GM18517 (cell line): Measurements from ENCODE around the gene C13orf46.
"Not testable (repeated sequence)": the region's sequence is repeated elsewhere in the genome, so short reads cannot be mapped to it uniquely, and the experiment has no call there.

Experiments used
- ATAC-seq: cut with Tn5 transposase; IDR thresholded peaks from one replicate; pipeline ENCODE4 v1.9.1; 2021; ENCODE audit warnings: mild to moderate bottlenecking, moderate library complexity; ENCODE audit not compliant: unreplicated experiment

The C13orf46 gene

GRCh38 chr13:113913408-113913807 lies 60.5 kb downstream of the C13orf46 start:
- not testable (repeated sequence) for ATAC-seq

DNA sequence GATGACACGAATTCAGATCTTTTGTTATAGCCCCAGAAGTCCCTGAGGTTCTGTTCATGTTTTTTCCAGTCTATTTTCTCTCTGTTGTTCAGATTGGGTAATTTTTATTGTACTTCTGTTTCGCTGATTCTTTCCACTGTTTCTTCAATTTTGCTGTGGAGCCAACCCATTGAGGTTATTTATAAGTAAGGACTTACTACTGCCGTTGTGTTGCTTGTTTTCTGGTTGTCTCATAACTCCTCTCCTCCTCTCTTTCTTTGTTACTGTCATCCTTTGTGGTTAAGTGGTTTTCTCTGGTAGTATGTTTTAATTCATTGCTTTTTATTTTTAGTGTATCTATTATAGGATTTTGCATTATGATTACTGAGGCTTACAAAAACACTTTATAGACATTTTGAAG lies 61.3 kb downstream of the C13orf46 start:
- ATAC-seq: no peak

DNA sequence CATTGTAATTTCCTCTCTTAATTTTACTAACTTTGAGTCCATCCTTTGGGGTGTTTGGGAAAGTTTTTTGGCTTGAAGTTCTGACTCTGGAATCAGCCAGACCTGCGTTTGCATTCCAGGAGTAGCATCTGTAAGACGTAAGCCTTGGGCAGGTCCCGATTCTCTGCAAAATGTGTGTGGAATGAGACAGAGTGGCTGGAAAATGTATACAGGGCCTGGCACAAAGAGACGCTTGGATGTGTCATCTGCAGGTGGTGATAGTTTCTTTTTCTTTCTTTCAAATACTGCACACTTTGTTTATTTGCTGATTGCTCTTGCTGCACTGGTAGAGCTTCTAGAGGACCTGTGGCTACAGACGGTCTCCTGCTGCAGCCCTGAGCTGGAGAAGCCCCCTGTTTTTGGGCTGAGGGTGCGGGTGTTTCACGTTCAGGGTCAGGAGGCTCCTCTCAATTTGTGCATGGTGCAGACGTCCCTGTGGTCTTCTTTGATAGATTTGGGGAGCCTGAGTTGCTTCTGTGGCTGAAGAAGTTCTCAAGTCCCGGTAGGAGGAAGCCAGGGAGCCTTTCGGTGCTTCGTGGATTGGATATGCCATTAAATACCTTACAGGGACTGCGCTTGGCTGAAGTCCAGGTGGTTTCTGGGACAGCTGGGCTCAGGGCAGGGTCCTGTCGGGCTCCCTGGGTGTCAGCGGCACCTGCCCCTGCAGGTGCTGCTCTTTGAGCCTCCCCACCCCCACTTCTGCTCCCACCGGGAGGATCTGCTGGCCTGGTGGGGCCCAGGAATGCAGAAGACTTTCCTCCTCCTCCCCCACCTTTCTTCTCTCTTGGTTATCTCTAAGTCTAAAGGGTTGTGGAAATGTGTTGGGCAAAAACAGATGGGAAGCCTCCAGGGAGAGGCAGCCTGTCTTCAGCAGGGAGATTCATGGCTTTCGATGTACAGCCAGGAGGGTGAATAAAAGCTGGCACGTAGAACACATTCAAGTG lies 66.0 kb downstream of the C13orf46 start:
- no peak for ATAC-seq

- no peak for ATAC-seq
Measured at GRCh38 chr13:113906571-113906970, 67.3 kb downstream of the C13orf46 start.

DNA sequence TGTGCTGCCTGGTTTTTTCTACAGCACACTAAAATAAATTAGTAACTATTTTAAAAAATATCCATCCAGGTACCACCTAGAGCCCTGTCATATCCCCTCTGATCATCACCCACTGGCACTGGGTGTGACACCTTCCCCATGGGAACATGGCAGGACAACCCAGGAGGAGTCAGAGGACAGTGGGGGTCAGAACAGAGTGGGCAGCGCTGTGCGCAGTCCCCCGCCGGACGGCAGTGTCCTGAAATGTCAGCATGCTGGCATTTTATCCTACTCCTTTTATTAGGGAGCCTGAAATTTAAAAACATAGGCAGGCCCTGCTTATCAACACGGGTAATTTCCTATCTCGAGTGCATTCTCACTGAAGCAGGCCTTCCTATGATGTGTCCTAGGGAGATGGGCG lies 67.9 kb downstream of the C13orf46 start:
- no peak for ATAC-seq

DNA sequence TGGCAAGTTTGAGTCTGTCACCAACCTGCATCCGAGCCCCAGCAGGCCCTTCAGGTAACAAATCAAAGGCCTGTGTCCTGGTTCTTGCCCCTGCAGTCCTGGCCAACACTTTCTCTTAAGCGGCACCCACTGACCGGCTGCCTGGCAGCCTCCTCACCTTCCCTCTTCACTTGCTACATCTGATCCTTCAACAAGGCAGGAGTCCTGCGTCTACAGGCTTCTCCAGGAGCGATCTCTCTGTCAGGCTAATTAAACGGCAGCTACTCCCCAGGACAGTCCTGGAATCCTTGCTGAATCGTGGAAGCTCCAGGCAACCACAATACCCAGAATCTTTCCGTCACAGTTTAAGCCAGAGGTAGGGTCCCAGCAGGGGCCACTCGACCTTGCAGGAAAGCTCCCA lies 68.9 kb downstream of the C13orf46 start:
- no peak for ATAC-seq

DNA sequence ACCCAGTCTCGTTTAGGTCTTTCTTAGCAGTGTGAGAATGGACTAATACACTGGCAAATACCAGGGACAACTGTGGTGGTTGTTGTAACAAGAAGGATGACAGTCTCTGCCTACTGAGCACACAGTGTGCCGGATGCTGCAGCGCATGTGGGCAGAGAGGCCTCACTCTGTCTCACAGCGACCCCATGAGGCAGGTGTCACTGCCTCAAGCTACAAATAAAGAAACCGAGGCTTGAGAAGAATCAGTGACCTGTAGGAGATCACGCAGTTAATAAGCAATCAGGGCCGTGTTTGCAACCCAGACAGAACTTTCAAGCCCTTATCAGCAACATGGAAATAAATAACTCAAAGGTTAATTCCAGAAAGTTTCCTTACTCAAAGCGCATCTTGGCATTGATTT lies 69.5 kb downstream of the C13orf46 start:
- ATAC-seq: no peak

GRCh38 chr13:113903912-113904311 lies 70.0 kb downstream of the C13orf46 start:
- no peak for ATAC-seq
